HepG2 (cell line): ENCODE results near the gene GDF7.

Experiments
- RAD21 ChIP-seq: fragments of 450-650 bp; formaldehyde crosslinking; IDR thresholded peaks from 2 replicates; pipeline ENCODE4 v1.5.0; 2020; ENCODE audit warnings: mild to moderate bottlenecking
- RBM39 ChIP-seq: fragments of 200-400 bp; formaldehyde crosslinking; IDR thresholded peaks from one replicate; pipeline ENCODE4 v1.6.1; 2018; ENCODE audit warnings: antibody characterized with exemption, mild to moderate bottlenecking, low read depth, low read length; ENCODE audit not compliant: poor library complexity, severe bottlenecking
- SUZ12 ChIP-seq: fragments of 150-350 bp; IDR thresholded peaks from 2 replicates; pipeline ENCODE4 v1.6.1; 2014; ENCODE audit warnings: low read depth, low read length
- TFAP4 ChIP-seq: sonication (generic); IDR thresholded peaks from 2 replicates; pipeline ENCODE4 v1.6.1; 2016; ENCODE audit warnings: low read depth, borderline replicate concordance
- TF ChIP-seq, protein P1 (sequence below): sonication (generic); formaldehyde crosslinking; IDR thresholded peaks from 2 replicates; pipeline ENCODE4 v1.5.0; 2020; ENCODE audit warnings: mild to moderate bottlenecking, missing genetic modification reagents, moderate library complexity

GRCh38 chr2:20650393-20650876 is 16.5 kb upstream of the GDF7 start:
- TF ChIP-seq RAD21 (CRISPR knock-in tag) (no peak), SUZ12 (no peak), RBM39 (no peak), TFAP4 (no peak)
- TF ChIP-seq, protein P1, sequence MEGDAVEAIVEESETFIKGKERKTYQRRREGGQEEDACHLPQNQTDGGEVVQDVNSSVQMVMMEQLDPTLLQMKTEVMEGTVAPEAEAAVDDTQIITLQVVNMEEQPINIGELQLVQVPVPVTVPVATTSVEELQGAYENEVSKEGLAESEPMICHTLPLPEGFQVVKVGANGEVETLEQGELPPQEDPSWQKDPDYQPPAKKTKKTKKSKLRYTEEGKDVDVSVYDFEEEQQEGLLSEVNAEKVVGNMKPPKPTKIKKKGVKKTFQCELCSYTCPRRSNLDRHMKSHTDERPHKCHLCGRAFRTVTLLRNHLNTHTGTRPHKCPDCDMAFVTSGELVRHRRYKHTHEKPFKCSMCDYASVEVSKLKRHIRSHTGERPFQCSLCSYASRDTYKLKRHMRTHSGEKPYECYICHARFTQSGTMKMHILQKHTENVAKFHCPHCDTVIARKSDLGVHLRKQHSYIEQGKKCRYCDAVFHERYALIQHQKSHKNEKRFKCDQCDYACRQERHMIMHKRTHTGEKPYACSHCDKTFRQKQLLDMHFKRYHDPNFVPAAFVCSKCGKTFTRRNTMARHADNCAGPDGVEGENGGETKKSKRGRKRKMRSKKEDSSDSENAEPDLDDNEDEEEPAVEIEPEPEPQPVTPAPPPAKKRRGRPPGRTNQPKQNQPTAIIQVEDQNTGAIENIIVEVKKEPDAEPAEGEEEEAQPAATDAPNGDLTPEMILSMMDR: no peak
